Lower lobe of right lung (tissue), 2 donors: Measurements from ENCODE around the gene GRIK1. TPM values are rescaled to one million over a fixed set of nuclear protein-coding genes. Genes with fewer than 3 reads are reported as not detected.

ENCODE experiments used
- ATAC-seq, 2 donors: fragments of 200-7000 bp; cut with Tn5 transposase; one replicate each; pipeline ENCODE4 v1.9.1; 2020 to 2022; ENCODE audit warnings: mild to moderate bottlenecking in 2 of 2, moderate library complexity in 2 of 2
- DNase-seq: peaks from one replicate; pipeline ENCODE4 v3.0.0-alpha.2; 2020
- H3K27ac ChIP-seq: fragments of 200-600 bp; one replicate; pipeline ENCODE4 v1.8.0; 2022
- H3K27me3 ChIP-seq: fragments of 200-600 bp; one replicate; pipeline ENCODE4 v1.8.0; 2022; ENCODE audit warnings: low read depth
- H3K36me3 ChIP-seq: fragments of 200-600 bp; one replicate; pipeline ENCODE4 v1.8.0; 2022; ENCODE audit warnings: mild to moderate bottlenecking
- H3K4me1 ChIP-seq: fragments of 200-600 bp; one replicate; pipeline ENCODE4 v1.8.0; 2022
- H3K4me3 ChIP-seq: fragments of 200-600 bp; one replicate; pipeline ENCODE4 v1.8.0; 2022; ENCODE audit warnings: mild to moderate bottlenecking
- H3K9me3 ChIP-seq: fragments of 200-600 bp; one replicate; pipeline ENCODE4 v1.8.0; 2022
- intact Hi-C: fragments of 100-400 bp; cut with DNase I; formaldehyde crosslinking; loops from one replicate; pipeline ENCODE4 v1.11.0; 2022
- total RNA-seq: library from RNA; stranded (reverse); fragmentation: NEBNext Ultra II Directional; extraction: Animal tissue kit (Norgen Biotek cat#: 25700); gene quantifications from one replicate; pipeline ENCODE4 v1.2.1, GENCODE V29; 2021
- TF ChIP-seq, protein P1 (sequence below): fragments of 200-600 bp; IDR thresholded peaks from one replicate; pipeline ENCODE4 v1.8.0; 2022; ENCODE audit warnings: antibody characterized with exemption, mild to moderate bottlenecking
- donor health status: DM: no; HTN: yes; CAD: no; lungs with severe emphysema.

The GRIK1 gene
- total RNA-seq, 1 donor from 2014 or later: not detected

DNA sequence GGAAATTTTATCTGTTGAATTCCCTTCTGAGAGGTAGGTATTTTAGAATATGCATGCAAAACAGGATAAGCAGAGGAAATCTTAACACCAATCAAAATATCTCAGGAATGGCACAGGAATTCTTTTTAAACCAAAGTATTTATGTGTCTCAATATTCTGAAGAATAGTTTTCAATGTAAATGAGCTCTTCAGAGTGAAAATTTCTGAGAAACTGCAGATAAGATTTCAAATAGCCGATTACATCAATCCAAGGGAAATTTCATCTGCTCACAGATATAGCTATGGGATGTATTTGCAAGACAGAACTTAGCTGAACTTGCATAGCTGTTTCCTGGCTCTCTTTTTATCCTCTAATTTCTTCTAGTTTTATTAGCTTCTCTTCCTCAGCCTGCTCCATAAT lies 209.5 kb downstream of the GRIK1 start:
- intact Hi-C loops: no loop called here
- Histone ChIP-seq H3K27me3 (no peaks in the 10 kb centered on the region), H3K27ac (no peak overlapping the region), H3K9me3 (no peaks in the 10 kb centered on the region), H3K4me1 (no peaks in the 10 kb centered on the region), H3K36me3 (no peaks in the 10 kb centered on the region), H3K4me3 (no peak overlapping the region)
- DNase-seq (no peak), ATAC-seq (no peak)
- TF ChIP-seq, protein P1, sequence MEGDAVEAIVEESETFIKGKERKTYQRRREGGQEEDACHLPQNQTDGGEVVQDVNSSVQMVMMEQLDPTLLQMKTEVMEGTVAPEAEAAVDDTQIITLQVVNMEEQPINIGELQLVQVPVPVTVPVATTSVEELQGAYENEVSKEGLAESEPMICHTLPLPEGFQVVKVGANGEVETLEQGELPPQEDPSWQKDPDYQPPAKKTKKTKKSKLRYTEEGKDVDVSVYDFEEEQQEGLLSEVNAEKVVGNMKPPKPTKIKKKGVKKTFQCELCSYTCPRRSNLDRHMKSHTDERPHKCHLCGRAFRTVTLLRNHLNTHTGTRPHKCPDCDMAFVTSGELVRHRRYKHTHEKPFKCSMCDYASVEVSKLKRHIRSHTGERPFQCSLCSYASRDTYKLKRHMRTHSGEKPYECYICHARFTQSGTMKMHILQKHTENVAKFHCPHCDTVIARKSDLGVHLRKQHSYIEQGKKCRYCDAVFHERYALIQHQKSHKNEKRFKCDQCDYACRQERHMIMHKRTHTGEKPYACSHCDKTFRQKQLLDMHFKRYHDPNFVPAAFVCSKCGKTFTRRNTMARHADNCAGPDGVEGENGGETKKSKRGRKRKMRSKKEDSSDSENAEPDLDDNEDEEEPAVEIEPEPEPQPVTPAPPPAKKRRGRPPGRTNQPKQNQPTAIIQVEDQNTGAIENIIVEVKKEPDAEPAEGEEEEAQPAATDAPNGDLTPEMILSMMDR: no peak

DNA sequence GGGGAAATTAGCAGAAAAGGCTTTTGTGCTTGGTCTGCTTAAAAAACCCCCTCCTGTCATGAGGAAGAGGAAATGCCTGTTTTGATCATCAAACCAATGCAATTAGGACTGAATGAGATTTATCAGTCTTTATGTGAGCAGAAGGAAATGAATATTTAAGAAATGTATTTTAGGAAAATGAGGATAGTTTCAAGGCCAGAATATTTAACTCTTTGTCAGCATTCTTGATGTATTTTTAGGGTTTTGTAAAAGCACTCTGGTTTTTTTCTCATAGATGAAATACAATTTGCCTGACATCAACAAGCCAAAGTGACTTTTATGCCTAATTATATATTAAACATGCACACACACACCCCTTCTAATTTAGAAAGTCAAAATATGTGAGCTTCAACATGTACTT lies 213.8 kb downstream of the GRIK1 start:
- no peak for DNase-seq
- no peak for ATAC-seq
- no peaks in the 10 kb centered on the region for H3K27me3 ChIP-seq
- H3K27ac ChIP-seq: no peak overlapping the region
- H3K36me3 ChIP-seq: no peaks in the 10 kb centered on the region
- H3K4me1 ChIP-seq: no peaks in the 10 kb centered on the region
- TF ChIP-seq, protein P1: no peak
- H3K4me3 ChIP-seq: no peak overlapping the region
- intact Hi-C loops: no loop called here
- no peaks in the 10 kb centered on the region for H3K9me3 ChIP-seq

DNA sequence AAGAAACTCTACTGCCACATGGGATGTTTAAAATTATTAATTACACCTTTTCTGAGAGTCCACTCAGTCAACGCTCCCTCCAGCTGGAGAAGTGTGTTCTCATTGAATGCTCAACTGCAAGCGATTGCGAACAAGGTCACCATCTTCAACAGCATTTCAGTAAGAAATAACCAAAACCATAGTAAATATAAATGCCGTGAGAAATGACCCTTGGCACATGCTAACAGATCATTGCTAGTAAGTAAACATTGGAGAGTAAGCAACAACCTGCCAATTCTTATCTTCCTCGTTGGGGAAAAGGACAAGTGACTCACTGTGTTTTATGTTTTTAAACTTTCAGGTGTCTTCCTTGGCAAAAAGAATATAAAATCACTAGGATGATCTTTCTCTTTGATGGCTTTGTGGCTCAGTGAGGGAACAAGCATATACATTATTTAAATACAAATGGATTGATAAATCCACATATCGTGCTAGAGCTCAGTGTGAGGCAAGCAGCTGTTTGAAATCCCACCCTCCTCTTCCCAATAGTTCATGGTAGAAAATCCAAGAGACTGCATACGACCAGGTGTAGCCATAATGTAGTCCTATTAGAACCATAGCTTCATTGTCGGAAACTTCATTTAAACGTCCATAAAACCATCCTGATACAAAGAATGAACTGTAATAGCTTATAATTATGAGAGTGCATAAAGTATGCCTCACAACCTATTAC lies 214.6 kb downstream of the GRIK1 start:
- Histone ChIP-seq H3K36me3 (no peaks in the 10 kb centered on the region), H3K27me3 (no peaks in the 10 kb centered on the region), H3K4me1 (no peaks in the 10 kb centered on the region), H3K27ac (no peak overlapping the region), H3K4me3 (no peak overlapping the region), H3K9me3 (no peaks in the 10 kb centered on the region)
- TF ChIP-seq, protein P1: no peak
- DNase-seq (no peak), ATAC-seq (no peak)
- intact Hi-C loops: no loop called here

DNA sequence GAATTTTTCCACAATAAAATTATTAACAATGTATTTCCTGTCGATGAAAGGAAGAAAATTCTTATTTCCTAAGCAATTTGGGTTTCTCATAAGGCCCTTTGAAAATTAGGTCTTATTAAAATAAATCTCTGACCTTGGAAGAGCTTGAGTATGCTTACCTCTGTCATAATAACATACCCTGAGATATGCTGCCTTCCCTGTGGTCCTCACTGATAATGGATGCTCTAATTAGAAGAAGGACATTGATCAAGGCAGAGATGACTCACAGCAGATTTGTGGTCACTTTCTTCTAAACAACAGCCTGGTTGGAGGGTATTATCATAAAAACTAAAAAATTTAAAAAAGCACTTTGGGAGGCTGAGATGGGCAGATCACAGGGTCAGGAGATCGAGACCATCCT lies 217.8 kb downstream of the GRIK1 start:
- Histone ChIP-seq H3K9me3 (no peaks in the 10 kb centered on the region), H3K27me3 (no peaks in the 10 kb centered on the region), H3K27ac (no peak overlapping the region), H3K36me3 (no peaks in the 10 kb centered on the region), H3K4me1 (no peaks in the 10 kb centered on the region), H3K4me3 (no peak overlapping the region)
- intact Hi-C loops: no loop called here
- TF ChIP-seq, protein P1: no peak
- ATAC-seq: no peak
- no peak for DNase-seq

DNA sequence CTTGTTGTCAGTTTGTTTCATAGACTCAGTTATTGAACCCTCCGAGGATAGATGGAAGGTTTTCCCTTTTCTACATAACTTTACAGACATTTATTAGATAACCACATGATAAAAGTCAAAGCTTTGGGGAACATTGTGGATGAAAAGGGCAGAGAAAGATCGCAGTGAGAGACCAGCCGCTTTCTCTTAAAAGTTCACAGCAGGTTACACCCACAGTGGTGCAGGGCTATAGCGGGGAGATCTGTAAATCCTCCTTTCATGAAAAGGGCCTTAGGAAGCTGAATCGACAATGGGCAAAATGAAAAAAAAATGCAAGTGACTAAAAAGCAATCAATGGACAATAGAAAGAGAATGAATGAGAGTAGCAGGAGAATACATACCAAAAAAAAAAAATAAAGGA lies 218.6 kb downstream of the GRIK1 start:
- TF ChIP-seq, protein P1: no peak
- DNase-seq (no peak), ATAC-seq (no peak)
- H3K4me3 ChIP-seq: no peak overlapping the region
- H3K9me3 ChIP-seq: no peaks in the 10 kb centered on the region
- intact Hi-C loops: no loop called here
- H3K36me3 ChIP-seq: no peaks in the 10 kb centered on the region
- H3K27me3 ChIP-seq: no peaks in the 10 kb centered on the region
- no peaks in the 10 kb centered on the region for H3K4me1 ChIP-seq
- H3K27ac ChIP-seq: no peak overlapping the region
